GM21576 (cell line): ENCODE measurements around the gene GALNTL6.
A peak's percentile ranks its signal among the peaks of the same experiment; 100 is the strongest.

Source experiments
- ATAC-seq: cut with Tn5 transposase; IDR thresholded peaks from one replicate; pipeline ENCODE4 v1.9.1; 2021; ENCODE audit warnings: mild to moderate bottlenecking, moderate library complexity; ENCODE audit not compliant: unreplicated experiment

GALNTL6 gene

GRCh38 chr4:172514011-172514410 lies 700.8 kb downstream of the GALNTL6 start:
- ATAC-seq = no peak

- no peak for ATAC-seq
These were observed 701.6 kb downstream of the GALNTL6 start for GRCh38 chr4:172514801-172515200.

DNA sequence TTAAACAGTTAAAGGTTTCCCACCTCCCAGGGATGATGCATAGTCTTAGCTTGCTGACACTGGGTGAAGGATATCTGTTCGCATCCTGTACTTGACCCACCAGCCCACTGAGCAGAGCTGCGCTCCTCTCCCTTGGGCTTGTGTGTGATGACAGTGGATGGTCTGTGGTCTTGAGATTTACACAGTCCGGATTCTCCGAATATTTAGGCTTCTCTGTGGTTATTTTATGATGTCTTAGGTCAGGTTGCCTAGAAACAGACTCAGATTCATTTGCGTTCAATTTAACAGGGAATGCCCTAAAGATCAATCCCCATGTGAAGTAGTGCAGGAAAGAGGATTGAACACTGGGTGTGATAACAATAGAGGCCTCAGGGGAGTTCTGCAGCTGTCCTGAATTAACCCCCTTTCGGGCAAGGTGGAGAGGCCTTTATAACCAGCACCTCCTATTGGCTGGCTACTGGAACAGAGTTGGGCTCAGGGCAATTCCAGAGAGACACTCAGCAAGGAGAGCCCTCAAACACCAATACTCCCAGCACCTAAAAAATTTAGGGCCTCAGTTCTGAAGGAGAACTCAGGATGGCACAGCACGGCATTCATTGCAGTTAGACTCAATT lies 702.2 kb downstream of the GALNTL6 start:
- no peak for ATAC-seq

DNA sequence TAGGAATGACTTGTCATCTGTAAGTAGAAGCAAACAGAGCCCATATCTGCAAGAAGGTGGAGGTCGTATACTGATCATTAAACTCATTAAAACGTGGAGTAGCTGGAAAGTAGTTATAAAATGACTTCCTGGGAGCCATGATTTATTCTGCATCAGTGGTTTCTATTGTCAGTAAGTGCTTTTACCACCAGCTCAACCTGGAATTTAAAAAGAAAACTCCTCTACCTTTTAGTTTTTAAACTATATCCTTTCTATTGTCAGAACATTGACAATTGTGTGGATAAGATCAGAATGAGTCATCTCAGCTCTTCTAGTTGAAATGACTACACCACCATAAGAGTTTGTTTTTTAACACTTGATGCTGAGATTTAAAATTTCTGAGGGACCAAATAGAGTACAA lies 704.2 kb downstream of the GALNTL6 start:
- ATAC-seq = no peak

- ATAC-seq = no peak
These were observed 708.0 kb downstream of the GALNTL6 start for GRCh38 chr4:172521248-172521647.

DNA sequence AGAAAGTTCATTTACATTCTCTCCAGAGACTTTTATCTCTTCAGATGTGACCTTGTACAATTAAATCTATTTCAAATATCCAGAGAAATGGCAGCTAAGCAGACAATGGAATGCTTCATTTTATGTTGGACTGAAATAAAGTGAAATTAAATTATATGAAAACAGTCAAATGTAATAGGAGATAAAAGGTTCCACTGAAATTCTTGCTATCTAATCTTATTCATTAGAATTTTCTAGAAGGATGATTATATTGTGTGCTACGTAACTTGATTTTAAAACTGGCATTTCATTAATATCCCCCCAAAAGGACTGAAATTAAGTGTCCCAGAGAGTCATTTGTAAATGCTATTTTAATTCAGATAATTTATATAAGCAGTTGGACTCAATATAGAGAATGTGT lies 708.5 kb downstream of the GALNTL6 start:
- ATAC-seq = no peak

DNA sequence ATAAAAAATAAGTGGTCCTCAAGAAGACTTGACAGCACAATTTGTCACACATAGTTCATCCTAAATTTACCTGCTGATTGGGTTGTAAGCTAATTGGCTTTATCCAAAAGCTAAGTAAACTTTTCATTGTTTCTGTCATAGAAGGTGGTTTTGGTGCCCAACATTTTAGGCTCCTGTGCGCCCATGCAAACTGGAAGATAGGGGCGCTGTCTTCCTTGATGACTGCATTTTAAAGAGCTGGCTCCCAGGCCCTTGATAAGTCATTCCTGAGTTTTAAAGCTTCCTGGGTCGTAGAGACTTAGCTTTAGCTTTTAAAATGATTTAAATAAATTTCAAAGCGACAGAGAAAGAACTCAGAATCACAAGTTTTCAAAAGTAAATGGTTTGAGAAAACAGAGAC lies 730.0 kb downstream of the GALNTL6 start:
- ATAC-seq = no peak

DNA sequence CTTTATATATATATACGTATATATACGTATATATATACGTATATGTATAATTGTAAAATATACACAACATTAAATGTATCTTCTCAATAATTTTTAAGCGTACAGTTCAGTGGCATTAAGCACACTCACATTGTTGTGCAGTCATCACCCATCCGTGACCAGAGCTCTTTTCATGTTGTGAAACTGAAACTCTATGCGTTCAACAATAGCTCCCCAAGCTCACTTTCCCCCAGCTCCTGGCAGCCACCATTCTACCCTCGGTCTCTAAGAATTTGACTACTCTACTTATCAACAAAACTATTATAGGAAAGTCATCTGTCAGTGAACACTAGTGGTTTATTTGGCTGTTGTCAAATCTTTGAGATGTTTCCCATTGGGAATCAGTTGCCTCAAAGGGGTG lies 733.6 kb downstream of the GALNTL6 start:
- ATAC-seq = peak; percentile 72

GRCh38 chr4:172547724-172548123 lies 734.5 kb downstream of the GALNTL6 start:
- ATAC-seq = no peak

GRCh38 chr4:172553216-172553615 lies 740.0 kb downstream of the GALNTL6 start:
- no peak for ATAC-seq

GRCh38 chr4:172554588-172554987 lies 741.4 kb downstream of the GALNTL6 start:
- no peak for ATAC-seq

GRCh38 chr4:172555725-172556124 lies 742.5 kb downstream of the GALNTL6 start:
- no peak for ATAC-seq

DNA sequence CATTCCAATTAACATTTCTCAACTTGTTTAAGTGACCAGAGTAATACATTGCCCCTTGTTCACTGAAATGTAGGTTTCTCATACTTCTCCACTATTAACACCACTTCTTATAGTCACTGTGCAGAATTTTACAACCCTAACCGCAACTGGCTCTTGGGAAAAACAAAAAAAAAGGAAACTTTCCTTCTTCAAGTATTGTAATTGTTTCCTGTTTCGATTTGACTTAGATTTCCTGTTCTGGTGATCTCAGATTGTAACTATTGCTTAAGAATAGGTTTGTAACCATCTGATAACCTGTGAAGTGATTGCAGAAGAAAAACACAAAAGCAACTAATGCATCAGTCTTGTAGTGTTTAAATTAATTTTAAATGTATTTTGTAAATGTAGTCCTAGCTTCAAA lies 760.7 kb downstream of the GALNTL6 start:
- ATAC-seq = no peak

DNA sequence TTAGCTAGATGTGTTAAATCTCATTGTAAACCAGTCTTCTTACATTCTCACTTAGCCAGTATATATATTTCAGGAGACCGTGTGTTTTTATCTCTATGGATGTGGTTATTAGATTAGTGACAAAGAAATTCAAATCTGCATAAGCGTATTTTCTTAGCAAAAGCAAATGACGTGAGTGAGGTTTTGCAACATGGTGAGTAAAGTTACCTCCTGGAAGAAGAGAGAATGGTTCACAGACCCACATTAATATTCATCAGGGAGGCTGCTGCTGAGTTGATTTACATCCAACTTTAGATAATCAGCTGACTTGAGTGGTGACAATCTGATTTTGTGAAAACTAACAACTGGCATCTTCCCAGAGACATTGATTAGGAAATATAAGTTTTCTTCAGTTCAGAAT lies 765.5 kb downstream of the GALNTL6 start:
- no peak for ATAC-seq

- ATAC-seq = no peak
These were observed 771.6 kb downstream of the GALNTL6 start for GRCh38 chr4:172584816-172585215.

GRCh38 chr4:172596206-172596605 lies 783.0 kb downstream of the GALNTL6 start:
- ATAC-seq = no peak

DNA sequence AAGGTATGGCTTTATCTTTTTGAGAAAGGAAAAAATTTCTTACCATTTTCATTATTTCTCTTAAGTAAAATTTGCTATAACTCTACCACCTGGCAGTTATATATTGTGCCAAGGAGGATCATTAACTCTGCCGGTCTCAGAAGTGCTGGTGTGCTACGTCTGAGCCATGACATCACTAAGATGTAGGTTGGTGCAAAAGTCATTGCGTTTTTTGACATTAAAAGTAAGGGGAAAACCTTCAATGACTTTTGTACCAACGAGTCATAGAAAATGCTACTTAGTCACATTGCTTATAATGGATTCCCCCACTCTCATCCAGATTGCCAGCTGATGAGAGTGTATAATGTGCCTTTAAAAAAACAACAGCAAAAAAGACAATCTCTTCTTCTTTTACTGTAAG lies 786.4 kb downstream of the GALNTL6 start:
- no peak for ATAC-seq

DNA sequence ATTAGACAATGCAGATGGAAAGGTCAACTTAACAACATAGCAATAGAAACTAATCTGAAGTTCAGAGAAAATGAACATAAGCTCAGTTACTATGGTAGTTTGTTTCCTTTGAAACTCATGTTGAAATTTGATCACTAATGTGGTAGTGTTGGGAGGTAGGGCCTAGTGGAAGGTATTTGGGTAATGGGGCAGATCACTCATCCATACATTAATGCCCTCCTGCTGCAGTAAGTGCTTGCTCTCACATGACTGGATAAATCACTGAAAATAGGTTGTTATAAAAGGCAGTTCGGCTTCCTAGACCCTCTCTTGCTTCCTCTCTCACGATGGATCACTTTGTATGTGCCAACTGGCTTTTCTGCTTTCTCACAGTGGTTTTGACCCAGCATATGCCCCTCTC lies 788.0 kb downstream of the GALNTL6 start:
- no peak for ATAC-seq

DNA sequence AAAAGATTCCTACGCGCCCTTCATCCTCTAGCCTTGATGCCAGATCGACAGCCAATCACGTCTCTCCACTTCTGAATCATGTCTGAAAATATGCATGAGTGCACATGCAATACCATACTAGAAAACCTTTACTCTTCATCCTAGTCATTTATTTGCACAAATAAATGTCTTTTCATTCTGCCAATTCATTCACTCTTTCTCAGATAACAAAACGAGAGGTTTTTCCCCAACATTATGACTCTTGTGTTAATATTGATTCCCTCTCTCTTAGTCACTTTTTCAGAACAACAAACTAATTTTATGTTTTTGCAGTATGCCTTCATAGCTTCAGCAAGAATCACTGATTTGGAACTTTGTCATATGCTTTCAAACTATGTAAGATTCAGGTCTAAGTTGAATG lies 806.0 kb downstream of the GALNTL6 start:
- no peak for ATAC-seq

DNA sequence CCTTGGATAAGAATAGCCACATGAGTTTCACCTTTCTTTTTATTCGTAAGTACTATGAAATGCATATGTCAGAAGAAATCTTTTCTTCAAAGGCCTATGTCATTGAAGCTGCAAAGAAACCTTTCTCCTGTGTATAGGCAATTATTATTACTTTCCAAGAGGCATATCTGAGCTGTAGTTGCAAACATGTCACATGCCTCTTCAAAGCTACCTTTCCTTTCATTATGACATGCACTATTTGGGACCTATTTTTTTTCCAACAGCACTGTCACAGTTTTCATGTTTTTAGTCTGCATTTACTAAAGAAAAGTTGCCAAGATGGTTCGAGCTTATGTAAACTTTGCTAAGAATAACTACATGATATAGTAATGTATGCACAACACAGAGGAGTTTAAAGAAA lies 806.6 kb downstream of the GALNTL6 start:
- no peak for ATAC-seq

- no peak for ATAC-seq
These were observed 815.1 kb downstream of the GALNTL6 start for GRCh38 chr4:172628263-172628662.

DNA sequence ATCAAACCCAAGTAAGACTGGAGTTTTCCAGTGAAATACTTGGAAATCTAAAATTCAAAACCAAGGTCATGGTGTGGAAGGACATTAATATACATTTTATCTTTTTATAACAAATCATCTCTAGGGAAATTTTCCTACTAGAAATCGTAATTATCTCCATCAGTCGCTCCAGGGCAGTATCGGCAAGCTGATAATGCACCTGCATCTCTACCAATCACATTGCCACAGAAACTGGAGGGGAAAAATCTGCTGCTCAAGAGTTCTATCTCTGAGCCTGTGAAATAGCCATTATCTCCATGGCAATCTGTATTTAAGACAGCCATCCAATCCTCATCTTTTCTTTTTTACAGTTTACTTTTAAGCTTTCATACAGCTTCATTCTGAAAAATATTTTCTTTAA lies 817.1 kb downstream of the GALNTL6 start:
- no peak for ATAC-seq

DNA sequence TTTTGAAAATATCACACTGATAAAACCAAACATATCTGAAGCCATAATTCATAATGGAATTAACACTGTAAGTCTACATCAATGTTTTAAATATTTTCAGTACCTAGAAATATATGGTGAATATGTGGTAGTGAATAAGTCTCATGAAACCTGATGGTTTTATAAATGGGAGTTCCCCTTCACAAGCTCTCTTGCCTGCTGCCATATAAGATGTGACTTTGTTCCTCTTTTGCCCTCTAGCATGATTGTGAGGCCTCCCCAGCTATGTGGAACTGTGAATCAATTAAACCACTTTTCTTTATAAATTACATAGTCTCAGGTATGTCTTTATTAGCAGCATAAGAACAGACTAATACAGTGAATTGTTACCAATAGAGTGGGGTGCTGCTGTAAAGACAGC lies 818.6 kb downstream of the GALNTL6 start:
- no peak for ATAC-seq
